Left colon (tissue), 2 donors: ENCODE results near the gene CEP85L. TPM values are rescaled to one million over a fixed set of nuclear protein-coding genes. Genes with fewer than 3 reads are reported as not detected.

Source experiments
- ATAC-seq: fragments of 200-7000 bp; cut with Tn5 transposase; one replicate; pipeline ENCODE4 v1.9.1; 2020; ENCODE audit warnings: mild to moderate bottlenecking, moderate library complexity
- DNase-seq, 2 donors: peaks; one replicate each; pipeline ENCODE4 v3.0.0-alpha.2; 2020
- intact Hi-C, 2 donors: fragments of 100-400 bp; cut with DNase I in 1 of 2; cut with micrococcal nuclease in 1 of 2; formaldehyde crosslinking; loops; one replicate each; pipeline versions ENCODE4 v1.11.2 to v1.14.0; 2022; cut with DNase I, micrococcal nuclease
- total RNA-seq, 2 donors: library from RNA; stranded (reverse); fragmentation: NEBNext Ultra II Directional; extraction: Animal tissue kit (Norgen Biotek cat#: 25700); gene quantifications; one replicate each; pipeline ENCODE4 v1.2.1, GENCODE V29; 2021
- donor health status: DM: no; HTN: no; CAD: no.
- donor health status: DM: yes; HTN: yes; CAD: no.

CEP85L gene
- total RNA-seq, 2 donors from 2014 or later = 2.7 to 6.2 TPM

GRCh38 chr6:118589186-118589585, 62.2 kb downstream of the CEP85L start:
- DNase-seq = no peak
- intact Hi-C loops = no loop called here
- no peak for ATAC-seq

- DNase-seq (no peak), ATAC-seq (no peak)
- intact Hi-C loops = no loop called here
These were observed 62.8 kb downstream of the CEP85L start for GRCh38 chr6:118588626-118589025.

DNA sequence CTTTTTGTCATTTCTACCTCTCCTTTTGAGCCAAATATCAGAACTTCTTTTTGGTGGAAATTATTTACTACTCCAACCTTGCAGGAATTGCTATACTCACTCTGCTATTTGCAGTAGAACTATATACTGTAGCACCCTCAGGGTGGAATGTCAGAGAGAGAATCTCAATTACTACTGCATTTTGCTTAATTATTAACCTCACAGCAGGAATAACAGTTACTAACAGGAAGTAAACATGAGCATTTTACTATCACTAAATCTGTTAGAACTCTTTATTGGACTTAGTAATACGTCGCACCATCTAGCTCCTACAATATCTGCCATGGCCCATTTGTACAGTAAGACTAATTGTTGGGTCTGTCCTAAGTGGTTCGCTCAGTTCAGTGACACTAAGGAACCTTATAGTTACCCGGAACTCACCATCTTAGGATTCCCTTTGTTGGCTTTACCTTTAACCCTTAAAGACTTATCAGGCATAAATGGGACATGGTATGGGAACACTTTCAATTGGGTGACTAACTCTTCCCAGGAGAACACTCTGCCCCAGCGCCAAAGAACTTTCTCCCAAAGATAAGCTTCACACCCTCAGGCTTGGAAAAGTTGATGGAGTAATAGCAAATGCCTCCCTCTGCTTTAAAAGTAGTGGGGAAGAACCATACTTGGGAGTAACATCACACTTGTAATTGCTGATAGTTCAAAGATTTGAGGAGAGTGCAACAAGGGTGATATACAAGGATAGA, 64.5 kb downstream of the CEP85L start:
- intact Hi-C loops = no loop called here
- peak; percentile 96 for ATAC-seq

GRCh38 chr6:118584911-118585310, 66.5 kb downstream of the CEP85L start:
- intact Hi-C loops = no loop called here
- DNase-seq = no peak

More for the DNA sequence above, 64.5 kb downstream of the CEP85L start:
- no peak for DNase-seq

DNA sequence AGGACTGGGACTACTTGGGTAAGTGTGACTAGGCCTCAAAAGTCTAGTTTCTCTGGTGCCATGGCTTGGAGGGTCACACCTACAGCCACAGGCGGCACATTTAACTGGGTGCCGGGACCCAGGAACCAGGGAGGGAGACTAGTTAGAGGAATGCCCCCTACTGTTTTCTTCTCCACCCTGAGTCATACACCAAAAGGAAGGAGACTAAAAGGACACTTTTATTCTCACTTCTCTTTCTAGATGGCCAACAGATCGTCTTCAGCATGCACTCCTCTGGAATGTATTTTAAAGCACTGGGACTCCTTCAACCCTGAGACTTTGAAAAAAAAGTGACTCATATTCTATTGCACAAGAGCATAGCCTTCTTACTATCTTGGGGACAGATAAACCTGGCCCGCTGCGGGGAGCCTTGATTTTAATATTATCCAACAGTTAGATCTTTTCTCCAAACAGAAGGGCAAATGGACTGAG, 69.9 kb downstream of the CEP85L start:
- no peak for ATAC-seq
- intact Hi-C loops = no loop called here
- DNase-seq = no peak

More at GRCh38 chr6:118584911-118585310, 66.5 kb downstream of the CEP85L start:
- ATAC-seq = no peak

DNA sequence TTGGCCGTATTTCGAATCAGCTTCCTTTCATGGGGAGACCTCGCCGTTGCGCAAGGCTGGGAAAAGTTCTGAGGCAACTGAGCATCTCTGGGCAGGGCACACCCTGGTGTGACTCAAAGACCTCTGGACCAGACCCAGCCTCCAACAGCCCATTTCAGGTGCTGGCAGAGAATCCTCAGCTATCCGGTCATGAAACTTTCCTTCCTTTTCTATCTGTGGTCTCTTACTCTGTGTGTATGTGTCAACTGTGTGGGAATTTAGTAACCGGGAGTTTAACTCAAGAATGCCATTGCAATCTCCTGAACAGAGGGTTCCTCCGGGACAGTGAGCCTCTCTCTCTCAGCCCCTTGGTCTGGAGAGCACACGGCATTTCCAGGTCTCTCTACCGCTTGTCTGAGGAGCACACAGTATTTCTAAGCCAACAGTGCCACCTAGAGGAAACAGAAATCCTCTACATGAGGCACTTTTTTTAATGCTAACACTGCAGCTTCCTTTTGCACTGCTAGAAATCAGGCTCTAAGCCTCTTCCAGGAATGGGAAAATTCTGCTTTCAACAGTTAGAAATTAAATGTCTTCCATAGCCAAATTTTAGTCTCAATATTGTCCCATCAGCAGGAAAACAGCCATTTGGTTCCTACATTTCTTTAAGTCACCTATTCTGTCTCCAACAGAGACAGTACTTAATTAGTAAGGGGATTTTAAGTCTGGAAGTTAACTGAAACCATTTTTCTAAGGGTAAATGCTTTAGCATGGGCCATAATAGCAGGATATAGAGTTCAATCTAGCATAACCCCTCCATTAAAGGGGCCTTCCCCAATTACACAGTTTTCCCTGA, 70.6 kb downstream of the CEP85L start:
- intact Hi-C loops = no loop called here
- DNase-seq = peak in 1 of 2 donors; percentile 12

DNA sequence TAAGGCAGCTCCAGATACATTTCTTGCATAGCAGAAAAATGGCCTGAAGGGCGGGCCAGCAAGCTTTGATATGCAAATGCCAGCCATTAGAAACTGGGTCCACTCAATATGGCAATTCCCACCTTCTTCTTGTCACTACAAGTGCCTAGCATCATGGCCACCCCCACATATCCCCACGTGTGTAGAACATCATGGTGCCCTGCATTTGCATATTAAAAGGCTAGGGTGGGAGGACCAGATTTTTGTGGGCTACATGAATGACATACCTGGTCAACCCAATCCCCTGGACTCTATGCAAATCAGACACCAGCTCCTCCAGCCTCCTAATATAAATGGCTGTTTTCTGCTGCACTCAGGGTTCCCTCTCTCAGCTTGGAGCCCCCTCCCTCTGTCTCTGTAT, 71.6 kb downstream of the CEP85L start:
- DNase-seq (no peak), ATAC-seq (no peak)
- intact Hi-C loops = no loop called here

More for the DNA sequence above, 70.6 kb downstream of the CEP85L start:
- ATAC-seq = peak; percentile 92

DNA sequence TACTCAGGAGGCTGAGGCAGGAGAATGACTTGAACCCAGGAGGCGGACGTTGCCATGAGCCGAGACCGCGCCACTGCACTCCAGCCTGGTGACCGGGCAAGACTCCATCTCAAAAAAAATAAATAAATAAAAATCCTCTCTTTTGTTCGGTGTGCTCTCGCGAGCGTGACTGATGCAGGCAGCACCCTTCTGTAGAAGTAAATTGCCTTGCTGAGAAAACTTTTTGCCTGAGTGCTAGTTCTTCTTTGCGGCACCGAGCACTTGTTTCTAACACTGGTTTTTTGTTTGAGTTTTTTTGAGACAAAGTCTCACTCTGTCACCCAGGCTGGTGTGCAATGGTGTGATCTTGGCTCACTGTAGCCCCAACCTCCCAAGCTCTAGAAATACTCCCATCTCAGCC, 72.8 kb downstream of the CEP85L start:
- no peak for ATAC-seq
- no peak for DNase-seq
- intact Hi-C loops = no loop called here

GRCh38 chr6:118577972-118578371, 73.4 kb downstream of the CEP85L start:
- intact Hi-C loops = no loop called here
- ATAC-seq = peak; percentile 73
- DNase-seq = no peak

DNA sequence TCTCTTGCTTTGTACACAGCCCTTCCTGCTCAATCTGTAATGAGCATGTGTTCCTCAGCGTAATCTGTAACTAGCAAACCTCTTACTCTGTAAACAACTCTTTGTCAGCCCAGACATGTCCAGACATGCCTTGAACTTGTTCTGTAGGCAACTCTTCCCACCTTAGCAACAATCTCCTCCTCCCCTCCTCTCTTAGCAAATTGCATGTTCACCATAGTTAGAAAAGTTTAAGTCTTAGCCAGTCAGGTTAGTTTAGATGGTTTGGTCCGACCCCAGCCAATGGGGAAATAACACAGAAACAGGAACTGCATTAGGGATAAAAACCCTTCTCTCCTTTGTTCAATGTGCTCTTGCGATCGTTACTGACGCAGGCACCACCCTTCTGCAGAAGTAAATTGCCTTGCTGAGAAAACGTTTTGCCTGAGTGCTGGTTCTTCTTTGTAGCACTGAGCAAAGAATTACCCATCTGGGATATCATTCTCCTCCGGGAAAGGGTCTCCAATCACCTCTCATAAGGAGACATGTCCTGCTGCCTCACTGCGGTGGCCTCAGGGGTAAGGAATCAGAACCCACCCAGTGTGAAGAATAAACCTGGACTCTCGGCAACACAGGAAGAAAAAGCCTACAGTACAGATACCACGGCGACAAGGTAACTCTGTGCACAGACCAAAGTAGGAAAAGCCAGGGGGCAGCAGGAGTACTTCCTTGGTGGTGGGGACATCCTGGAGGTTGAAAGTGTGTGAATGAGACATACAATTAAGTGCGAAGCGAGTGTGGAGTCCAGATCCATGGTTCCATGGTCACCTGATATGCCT, 77.1 kb downstream of the CEP85L start:
- ATAC-seq = no peak
- intact Hi-C loops = no loop called here
- no peak for DNase-seq

DNA sequence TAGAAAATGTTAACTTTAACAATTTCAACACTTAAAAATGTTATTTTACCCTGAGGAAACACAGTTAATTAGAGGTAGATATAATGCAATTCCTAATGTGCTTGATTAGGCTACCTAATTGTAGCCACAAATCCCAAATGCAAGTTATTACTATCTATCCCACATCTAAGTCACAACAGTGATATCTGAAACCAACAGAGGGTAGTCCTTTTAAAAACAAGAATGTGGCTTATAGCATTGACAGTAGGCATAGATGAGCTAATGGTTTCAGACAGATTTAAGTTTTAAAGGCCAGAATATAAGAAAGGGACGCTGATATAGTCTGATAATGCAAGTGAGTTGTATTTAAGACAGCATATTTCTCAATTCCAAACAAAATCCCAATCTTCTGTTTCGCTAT, 80.3 kb downstream of the CEP85L start:
- no peak for DNase-seq
- no peak for ATAC-seq
- intact Hi-C loops = no loop called here

DNA sequence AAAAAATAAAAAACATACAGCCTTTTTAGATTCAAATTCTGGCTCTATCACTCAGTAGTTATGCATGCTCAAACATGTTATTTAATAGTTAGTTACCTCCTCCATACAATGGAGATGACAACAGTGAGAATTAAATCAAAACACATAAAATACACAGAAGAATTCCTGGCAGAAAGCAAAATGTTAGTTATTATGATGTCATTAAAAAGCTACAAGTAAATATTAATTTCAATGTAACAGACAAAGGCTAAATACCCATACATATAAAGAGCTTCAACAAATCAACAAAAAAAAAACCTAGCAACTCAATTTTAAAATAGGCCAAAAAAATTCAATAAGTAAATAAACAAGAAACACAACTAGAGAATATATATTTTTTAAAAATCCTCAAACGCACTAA, 81.9 kb downstream of the CEP85L start:
- ATAC-seq (no peak), DNase-seq (no peak)
- intact Hi-C loops = no loop called here

DNA sequence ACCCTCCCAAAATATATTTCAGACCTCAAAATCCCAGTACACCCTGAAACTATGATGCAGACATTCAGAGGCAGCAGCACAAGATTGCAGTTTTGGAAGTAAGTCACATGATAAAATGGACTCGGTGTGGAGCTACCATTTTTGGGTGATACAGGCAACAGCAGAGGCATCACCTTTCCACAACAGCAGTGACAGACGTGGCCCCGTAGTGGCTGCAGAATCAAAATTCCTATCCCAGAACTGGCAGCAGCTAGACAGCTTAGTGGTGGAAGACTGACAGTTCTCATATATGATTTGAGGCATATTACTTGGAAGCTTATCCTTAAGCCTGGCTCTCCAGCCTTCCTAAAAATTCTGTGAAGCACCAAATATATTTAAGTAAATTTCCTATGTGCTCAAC, 83.4 kb downstream of the CEP85L start:
- DNase-seq (no peak), ATAC-seq (no peak)
- intact Hi-C loops = no loop called here

DNA sequence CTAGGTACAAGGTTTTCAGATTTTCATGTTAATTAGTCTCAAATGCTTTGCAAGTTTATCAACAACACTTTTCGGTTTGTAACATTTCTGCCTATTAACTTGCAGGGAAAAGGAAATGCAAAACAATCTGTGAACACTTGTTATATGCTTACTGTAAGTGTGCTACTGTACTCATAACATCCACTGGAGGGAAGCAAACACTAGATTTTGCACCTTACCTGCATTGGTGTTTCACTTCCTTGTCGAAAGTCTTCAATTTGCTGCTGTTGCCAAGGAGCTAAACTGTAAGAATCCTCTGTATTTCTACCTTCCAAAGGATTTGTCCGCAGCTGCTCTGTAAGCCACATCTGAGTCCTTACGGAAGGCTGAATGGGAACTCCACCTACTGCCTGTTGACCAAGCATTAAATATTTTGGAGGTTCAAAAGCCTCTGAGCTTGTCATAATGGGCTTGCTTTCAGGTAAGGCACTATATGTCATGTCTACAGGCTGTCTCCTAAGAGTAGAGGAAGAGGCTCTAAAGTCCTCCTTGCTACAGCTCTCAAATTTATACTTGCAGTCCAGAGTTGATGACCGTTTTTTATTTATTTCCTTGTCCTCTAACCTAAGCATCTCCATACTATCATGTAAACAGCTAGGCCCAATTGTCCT, 86.0 kb downstream of the CEP85L start:
- ATAC-seq = peak; percentile 97
- intact Hi-C loops = no loop called here
- no peak for DNase-seq

GRCh38 chr6:118562959-118563358, 88.4 kb downstream of the CEP85L start:
- intact Hi-C loops = no loop called here
- ATAC-seq (no peak), DNase-seq (no peak)

DNA sequence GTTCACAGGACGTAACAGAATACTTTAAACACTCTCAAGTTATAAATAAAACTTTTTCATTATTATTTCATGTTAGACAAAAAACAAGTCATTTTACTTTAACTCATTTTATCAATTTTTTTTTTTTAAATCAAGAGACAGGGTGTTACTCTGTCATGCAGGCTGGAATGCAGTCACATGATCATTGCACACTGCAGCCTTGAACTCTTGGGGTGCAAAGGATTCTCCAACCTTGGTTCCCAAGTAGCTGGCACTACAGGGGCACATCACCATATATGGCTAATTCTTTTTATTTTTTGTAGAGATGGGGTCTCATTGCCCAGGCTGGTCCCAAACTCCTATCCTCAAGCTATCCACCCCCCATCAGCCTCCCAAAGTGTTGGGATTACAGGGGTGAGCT, 89.1 kb downstream of the CEP85L start:
- intact Hi-C loops = no loop called here
- DNase-seq (no peak), ATAC-seq (no peak)

- no peak for ATAC-seq
- no peak for DNase-seq
- intact Hi-C loops = loop anchor here in 1 of 2 donors (10.0 kb wide), 1 partner anchor 275 kb away; no protein-coding TSS in a partner anchor
These were observed 91.7 kb downstream of the CEP85L start for GRCh38 chr6:118559659-118560058.

GRCh38 chr6:118558464-118559217, 92.8 kb downstream of the CEP85L start:
- DNase-seq (no peak), ATAC-seq (no peak)
- intact Hi-C loops = loop anchor here in 1 of 2 donors (10.0 kb wide), 1 partner anchor 274 kb away; no protein-coding TSS in a partner anchor
